CD14-positive monocyte (primary cell): ENCODE measurements around the gene GPR39. TPM values are rescaled to one million over a fixed set of nuclear protein-coding genes. Genes with fewer than 3 reads are reported as not detected.

ENCODE experiments used
- DNase-seq, 3 donors: peaks; one replicate each; pipeline ENCODE4 v3.0.0-alpha.2; 2011 to 2022
- H2AFZ ChIP-seq: 2 replicates; pipeline ENCODE4 v1.6.0; 2012; ENCODE audit warnings: mild to moderate bottlenecking, low read depth, low read length, inconsistent platforms; ENCODE audit not compliant: insufficient read depth, poor library complexity, severe bottlenecking
- H3K27ac ChIP-seq, 2 donors: 1 replicate in 1 of 2; 2 replicates in 1 of 2; pipeline ENCODE4 v1.5.1; 2012 to 2013; ENCODE audit warnings: low read length in 2 of 2, control low read depth in 1 of 2, inconsistent platforms in 1 of 2, low read depth in 1 of 2, mild to moderate bottlenecking in 1 of 2
- H3K27me3 ChIP-seq, 2 donors: one replicate each; pipeline versions ENCODE4 v1.6.0 to v1.6.1; 2011 to 2013; ENCODE audit warnings: low read length in 2 of 2; ENCODE audit not compliant: control insufficient read depth in 2 of 2, insufficient read depth in 2 of 2
- H3K36me3 ChIP-seq, 2 donors: replicated peaks in 1 of 2; 1 replicate in 1 of 2; 2 replicates in 1 of 2; pipeline versions ENCODE4 v1.5.1 to v1.6.1; 2012 to 2013; ENCODE audit warnings: low read length in 2 of 2, control low read depth in 1 of 2, inconsistent platforms in 1 of 2, mild to moderate bottlenecking in 1 of 2; ENCODE audit not compliant: insufficient read depth in 2 of 2, control insufficient read depth in 1 of 2
- H3K4me1 ChIP-seq, 2 donors: 1 replicate in 1 of 2; 2 replicates in 1 of 2; pipeline versions ENCODE4 v1.5.1 to v1.6.1; 2012 to 2013; ENCODE audit warnings: low read length in 2 of 2, control low read depth in 1 of 2, inconsistent platforms in 1 of 2, mild to moderate bottlenecking in 1 of 2, moderate library complexity in 1 of 2; ENCODE audit not compliant: insufficient read depth in 2 of 2, control insufficient read depth in 1 of 2
- H3K4me2 ChIP-seq: replicated peaks from 2 replicates; pipeline ENCODE3; 2012; ENCODE audit warnings: low read length, moderate library complexity, mild to moderate bottlenecking; ENCODE audit not compliant: poor library complexity, severe bottlenecking; ENCODE audit errors: extremely low read depth
- H3K4me3 ChIP-seq, 3 experiments: fragments of 200-600 bp in 1 of 3; sonication (generic) in 1 of 3; replicated peaks in 1 of 3; 1 replicate in 2 of 3; 2 replicates in 1 of 3; pipeline ENCODE4 v1.5.1; 2011 to 2013; ENCODE audit warnings: low read length in 3 of 3, mild to moderate bottlenecking in 3 of 3, control low read depth in 2 of 3, low read depth in 2 of 3, inconsistent platforms in 1 of 3, moderate library complexity in 1 of 3
- H3K79me2 ChIP-seq: 2 replicates; pipeline ENCODE4 v1.6.0; 2012; ENCODE audit warnings: mild to moderate bottlenecking, control low read depth, inconsistent platforms, low read length, moderate library complexity; ENCODE audit not compliant: insufficient read depth
- H3K9ac ChIP-seq: 2 replicates; pipeline ENCODE4 v1.6.0; 2017; ENCODE audit warnings: low read length, mild to moderate bottlenecking; ENCODE audit not compliant: insufficient read depth, poor library complexity, severe bottlenecking
- H3K9me3 ChIP-seq, 2 donors: replicated peaks in 1 of 2; 1 replicate in 1 of 2; 2 replicates in 1 of 2; pipeline versions ENCODE4 v1.5.1 to v1.6.1; 2012 to 2013; ENCODE audit warnings: low read length in 2 of 2, control low read depth in 1 of 2; ENCODE audit not compliant: control insufficient read depth in 1 of 2, insufficient read depth in 1 of 2
- H4K20me1 ChIP-seq: 2 replicates; pipeline ENCODE4 v1.6.0; 2012; ENCODE audit warnings: mild to moderate bottlenecking, low read length, control low read depth, moderate library complexity; ENCODE audit not compliant: insufficient read depth
- H3K27ac Mint-ChIP-seq, 7 donors: one replicate each; pipeline ENCODE4 v1.8.0; 2020; ENCODE audit warnings: mild to moderate bottlenecking in 7 of 7, mixed read lengths in 7 of 7, moderate library complexity in 6 of 7, inconsistent platforms in 2 of 7
- H3K27me3 Mint-ChIP-seq, 3 donors: one replicate each; pipeline ENCODE4 v1.8.0; 2021 to 2022; ENCODE audit warnings: low read depth in 3 of 3, mild to moderate bottlenecking in 3 of 3, mixed read lengths in 3 of 3, moderate library complexity in 3 of 3, inconsistent platforms in 1 of 3
- H3K36me3 Mint-ChIP-seq, 2 donors: one replicate each; pipeline ENCODE4 v1.8.0; 2020; ENCODE audit warnings: mixed read lengths in 2 of 2, inconsistent platforms in 1 of 2, mild to moderate bottlenecking in 1 of 2
- H3K4me1 Mint-ChIP-seq: one replicate; pipeline ENCODE4 v1.8.0; 2020; ENCODE audit warnings: mild to moderate bottlenecking, mixed read lengths
- H3K4me3 Mint-ChIP-seq, 2 donors: one replicate each; pipeline ENCODE4 v1.8.0; 2020; ENCODE audit warnings: mild to moderate bottlenecking in 2 of 2, mixed read lengths in 2 of 2, moderate library complexity in 1 of 2
- H3K9me3 Mint-ChIP-seq, 7 donors: one replicate each; pipeline ENCODE4 v1.8.0; 2020 to 2022; ENCODE audit warnings: mixed read lengths in 7 of 7, mild to moderate bottlenecking in 6 of 7, moderate library complexity in 6 of 7, inconsistent platforms in 2 of 7
- CTCF ChIP-seq: fragments of 200-600 bp; IDR thresholded peaks from one replicate; pipeline ENCODE4 v1.8.0; 2022; ENCODE audit warnings: antibody characterized with exemption, mild to moderate bottlenecking
- whole genome bisulfite sequencing: methylation state at CpG from one replicate; pipeline ENCODE4 v1.1.5; 2013; ENCODE audit warnings: missing lambda C conversion rate; ENCODE audit not compliant: insufficient coverage; 5-methylcytosine and 5-hydroxymethylcytosine counted together
- intact Hi-C, 2 donors: fragments of 100-400 bp; cut with micrococcal nuclease; formaldehyde crosslinking; loops; one replicate each; pipeline versions ENCODE4 v1.15.0 to v1.15.1; 2023
- polyA plus RNA-seq, 3 donors: library from polyadenylated mRNA; depleted of rRNA in 1 of 3; unstranded in 2 of 3; stranded (reverse) in 1 of 3; fragments of 300-500 nt in 2 of 3; fragments of >200 nt in 1 of 3; fragmentation: Illumina TruSeq in 2 of 3; gene quantifications; 1 replicate in 2 of 3; 2 replicates in 1 of 3; pipeline ENCODE4 v1.2.3, GENCODE V29; 2012 to 2021

Gene GPR39
- polyA plus RNA-seq, 3 donors, result 0.12 TPM; not detected in 2

DNA sequence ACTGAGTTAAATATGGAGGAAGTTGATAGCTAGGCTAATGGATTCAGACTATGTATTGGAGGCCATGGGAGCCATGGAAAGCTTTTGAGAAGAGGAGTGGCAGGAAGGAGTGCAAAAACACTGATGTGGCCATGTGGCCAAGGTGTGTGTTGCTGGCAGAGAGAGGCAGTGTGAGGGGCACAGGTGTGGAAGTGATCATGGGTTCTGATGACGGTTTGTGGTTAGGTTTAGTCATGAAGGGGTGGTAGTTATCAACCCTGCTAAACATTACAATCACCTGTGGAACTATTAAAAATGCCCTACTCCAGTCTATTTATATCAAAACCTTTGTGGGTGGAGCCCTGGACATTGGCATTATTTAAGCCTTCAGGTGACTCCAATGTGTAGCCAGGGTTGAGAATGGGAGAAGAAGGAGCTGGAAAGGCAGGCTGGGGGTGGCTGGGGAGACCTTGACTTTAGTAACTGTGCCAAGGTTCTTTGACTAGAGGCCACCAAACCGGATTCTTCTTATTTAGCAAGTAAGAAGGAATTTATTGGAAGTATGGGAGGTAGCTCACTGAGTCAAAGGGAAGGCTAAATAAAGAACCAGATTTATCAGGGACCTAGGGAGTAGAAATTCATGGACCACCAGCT lies 13.5 kb downstream of the GPR39 start:
- H3K4me2 ChIP-seq, result no peak overlapping the region
- intact Hi-C loops, result no loop called here
- no peak overlapping the region for H3K4me3 ChIP-seq
- H2AFZ ChIP-seq, result no peak overlapping the region
- no peak overlapping the region for H3K27ac ChIP-seq
- no peaks in the 10 kb centered on the region for H3K27me3 ChIP-seq
- no peak for TF ChIP-seq CTCF
- no peaks in the 10 kb centered on the region for H3K79me2 ChIP-seq
- Mint-ChIP-seq H3K4me3 (no peak overlapping the region), H3K27ac (no peak overlapping the region), H3K27me3 (peaks cover 2 to 6% (median 6%) of the 10 kb centered on the region in 3 donors), H3K4me1 (no peaks in the 10 kb centered on the region), H3K36me3 (no peaks in the 10 kb centered on the region), H3K9me3 (peaks cover 1 to 10% (median 5%) of the 10 kb centered on the region in 7 donors)
- no peaks in the 10 kb centered on the region for H3K36me3 ChIP-seq
- H3K9ac ChIP-seq, result no peak overlapping the region
- DNase-seq, result no peak
- H3K4me1 ChIP-seq, result no peaks in the 10 kb centered on the region
- H3K9me3 ChIP-seq, result no peaks in the 10 kb centered on the region
- WGBS, result no CpG with 5 or more reads among the region's 2 CpGs
- H4K20me1 ChIP-seq, result no peaks in the 10 kb centered on the region

DNA sequence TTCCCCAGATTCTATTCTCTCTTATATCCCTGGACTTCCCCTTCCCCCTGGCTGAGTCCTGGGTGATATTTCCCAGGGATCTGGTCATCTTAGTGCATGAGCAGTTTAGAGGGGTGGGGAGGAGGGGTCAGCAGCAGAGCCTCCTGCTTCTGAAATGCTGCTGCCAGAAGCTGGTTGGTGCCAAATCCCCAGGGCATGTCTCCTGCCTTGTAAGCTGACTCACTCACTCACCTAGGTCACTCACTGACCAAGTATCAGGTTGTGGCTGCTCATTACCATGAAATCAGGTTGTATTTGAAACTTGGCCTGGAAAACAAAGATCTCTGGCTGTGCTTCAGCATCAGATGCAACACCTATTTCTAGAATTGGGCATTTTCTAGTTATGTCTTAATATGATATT lies 14.3 kb downstream of the GPR39 start:
- intact Hi-C loops, result no loop called here
- Histone ChIP-seq H3K9ac (no peak overlapping the region), H4K20me1 (no peaks in the 10 kb centered on the region), H3K4me1 (no peaks in the 10 kb centered on the region), H3K4me3 (no peak overlapping the region), H3K27me3 (no peaks in the 10 kb centered on the region), H3K4me2 (no peak overlapping the region), H2AFZ (no peak overlapping the region), H3K79me2 (no peaks in the 10 kb centered on the region), H3K27ac (no peak overlapping the region), H3K36me3 (no peaks in the 10 kb centered on the region), H3K9me3 (no peaks in the 10 kb centered on the region)
- Mint-ChIP-seq H3K36me3 (no peaks in the 10 kb centered on the region), H3K9me3 (peaks cover 1 to 10% (median 5%) of the 10 kb centered on the region in 7 donors), H3K4me3 (no peak overlapping the region), H3K27ac (no peak overlapping the region), H3K4me1 (no peaks in the 10 kb centered on the region), H3K27me3 (peaks cover 2 to 6% (median 6%) of the 10 kb centered on the region in 3 donors)
- no peak for DNase-seq
- no peak for TF ChIP-seq CTCF
